GM12864 (cell line): ENCODE measurements around the gene PLEKHA6.

ENCODE experiments used
- DNase-seq: peaks from one replicate; pipeline ENCODE4 v3.0.0-alpha.2; 2011; ENCODE audit warnings: low read depth
- H3K4me3 ChIP-seq: 2 replicates; pipeline ENCODE4 v1.5.1; 2011; ENCODE audit warnings: mild to moderate bottlenecking, low read depth, low read length, control low read depth
- CTCF ChIP-seq: IDR thresholded peaks from 2 replicates; pipeline ENCODE4 v1.5.1; 2011; ENCODE audit warnings: low read depth, mild to moderate bottlenecking, moderate library complexity, low read length, control low read depth, inconsistent platforms; ENCODE audit errors: missing control alignments

The PLEKHA6 gene

GRCh38 chr1:204343247-204343646 is 16.5 kb downstream of the PLEKHA6 start:
- H3K4me3 ChIP-seq = no peak overlapping the region
- no peak for TF ChIP-seq CTCF
- DNase-seq = no peak

- H3K4me3 ChIP-seq = no peak overlapping the region
Measured at GRCh38 chr1:204342310-204342709, 17.4 kb downstream of the PLEKHA6 start.

GRCh38 chr1:204341380-204341779 is 18.3 kb downstream of the PLEKHA6 start:
- no peak for TF ChIP-seq CTCF
- DNase-seq = no peak
- no peak overlapping the region for H3K4me3 ChIP-seq

More at GRCh38 chr1:204342310-204342709, 17.4 kb downstream of the PLEKHA6 start:
- no peak for DNase-seq
- no peak for TF ChIP-seq CTCF

GRCh38 chr1:204340081-204340889 is 19.4 kb downstream of the PLEKHA6 start:
- no peak for TF ChIP-seq CTCF
- no peak for DNase-seq
- no peak overlapping the region for H3K4me3 ChIP-seq

GRCh38 chr1:204339541-204339940 is 20.2 kb downstream of the PLEKHA6 start:
- TF ChIP-seq CTCF = no peak
- H3K4me3 ChIP-seq = no peak overlapping the region
- DNase-seq = no peak

GRCh38 chr1:204338997-204339396 is 20.7 kb downstream of the PLEKHA6 start:
- no peak for TF ChIP-seq CTCF
- no peak for DNase-seq
- no peak overlapping the region for H3K4me3 ChIP-seq

- no peak overlapping the region for H3K4me3 ChIP-seq
- no peak for DNase-seq
- TF ChIP-seq CTCF = no peak
Measured at GRCh38 chr1:204338360-204338759, 21.4 kb downstream of the PLEKHA6 start.
